A549 (cell line): Measurements from ENCODE around the gene CLEC16A. TPM values are rescaled to one million over a fixed set of nuclear protein-coding genes. Genes with fewer than 3 reads are reported as not detected.

Experiments used
- ATAC-seq, 2 experiments: fragments of 200-7000 bp in 1 of 2; fragments of >200 bp in 1 of 2; cut with Nextera tagmentation in 1 of 2; cut with Tn5 transposase in 1 of 2; 3 replicates each; pipeline versions ENCODE4 v1.8.0 to v1.9.1; 2018 to 2020; ENCODE audit warnings: mild to moderate bottlenecking in 1 of 2, moderate library complexity in 1 of 2
- CTCF ChIA-PET: fragments of 300-600 bp; sonication (Branson Sonifier 250); formaldehyde crosslinking; extraction: SDS; loops from one replicate; lab custom pipeline; 2021; ENCODE audit warnings: antibody characterized with exemption, inconsistent platforms; lab: Yijun Ruan, JAX
- POLR2A ChIA-PET: fragments of 350-600 bp; formaldehyde crosslinking; extraction: SDS; loops from one replicate; lab custom pipeline; 2021; ENCODE audit warnings: antibody characterized with exemption, inconsistent platforms; lab: Yijun Ruan, JAX
- DNase-seq, 2 experiments: peaks; one replicate each; pipeline versions ENCODE4 v3.0.0 to v3.0.0-alpha.2; 2011 to 2016; ENCODE audit warnings: low read depth in 1 of 2, low spot score in 1 of 2
- FAIRE-seq: peaks from 2 replicates; lab custom pipeline; 2011; peaks lifted over from hg19 to GRCh38; lab: Jason Lieb, UNC
- H3K27ac ChIP-seq, 2 experiments: fragments of >200 bp; sonication (Bioruptor Twin); formaldehyde crosslinking; 3 replicates each; pipeline ENCODE4 v1.5.1; 2016 to 2017
- H3K4me1 ChIP-seq: fragments of >200 bp; sonication (Bioruptor Twin); formaldehyde crosslinking; 3 replicates; pipeline ENCODE4 v1.6.1; 2016
- H3K4me2 ChIP-seq: fragments of >200 bp; sonication (Bioruptor Twin); formaldehyde crosslinking; 3 replicates; pipeline ENCODE4 v1.6.1; 2016
- H3K4me3 ChIP-seq: fragments of >200 bp; sonication (Bioruptor Twin); formaldehyde crosslinking; 3 replicates; pipeline ENCODE4 v1.5.1; 2016
- H3K9me3 ChIP-seq: fragments of >200 bp; sonication (Bioruptor Twin); formaldehyde crosslinking; 3 replicates; pipeline ENCODE4 v1.6.1; 2016
- BCL3 ChIP-seq: fragments of >200 bp; sonication (Bioruptor Twin); formaldehyde crosslinking; IDR thresholded peaks from 3 replicates; pipeline ENCODE4 v1.6.1; 2016
- CHD4 ChIP-seq: fragments of 200-600 bp; sonication (generic); IDR thresholded peaks from 2 replicates; pipeline ENCODE4 v1.6.1; 2016; ENCODE audit warnings: antibody characterized with exemption, mild to moderate bottlenecking, borderline replicate concordance
- CTCF ChIP-seq: fragments of >200 bp; sonication (Bioruptor Twin); formaldehyde crosslinking; IDR thresholded peaks from 3 replicates; pipeline ENCODE4 v1.5.1; 2016
- FOSL2 ChIP-seq, 2 experiments: fragments of 450-650 bp in 1 of 2; fragments of >200 bp in 1 of 2; sonication (Bioruptor Twin) in 1 of 2; formaldehyde crosslinking; IDR thresholded peaks; 2 replicates each; pipeline versions ENCODE4 v1.5.0 to v1.6.1; 2016 to 2020; ENCODE audit warnings: mild to moderate bottlenecking in 1 of 2, moderate library complexity in 1 of 2
- HOXA7 ChIP-seq: fragments of 250-450 bp; sonication (Bioruptor Pico); IDR thresholded peaks from 2 replicates; pipeline ENCODE4 v1.5.0; 2020; ENCODE audit warnings: mild to moderate bottlenecking, moderate library complexity
- JUN ChIP-seq, 2 experiments: fragments of >200 bp; sonication (Bioruptor Twin); formaldehyde crosslinking; IDR thresholded peaks; 2 replicates in 1 of 2; 3 replicates in 1 of 2; pipeline ENCODE4 v1.6.1; 2016 to 2017
- JUNB ChIP-seq: fragments of >200 bp; sonication (Bioruptor Twin); formaldehyde crosslinking; IDR thresholded peaks from 2 replicates; pipeline ENCODE4 v1.6.1; 2016
- KDM1A ChIP-seq: fragments of 200-600 bp; sonication (generic); IDR thresholded peaks from 2 replicates; pipeline ENCODE4 v1.6.1; 2016; ENCODE audit warnings: low read depth, mild to moderate bottlenecking
- KDM5A ChIP-seq: fragments of 200-600 bp; sonication (generic); IDR thresholded peaks from 2 replicates; pipeline ENCODE4 v1.6.1; 2016; ENCODE audit warnings: antibody characterized with exemption, mild to moderate bottlenecking
- MAFK ChIP-seq: fragments of 450-650 bp; IDR thresholded peaks from 2 replicates; pipeline ENCODE4 v1.6.1; 2014; ENCODE audit not compliant: partially characterized antibody
- PBX3 ChIP-seq: IDR thresholded peaks from 2 replicates; pipeline ENCODE4 v1.6.1; 2012
- POLR2A ChIP-seq: IDR thresholded peaks from 2 replicates; pipeline ENCODE4 v1.6.1; 2012; ENCODE audit warnings: mild to moderate bottlenecking, low read length
- POLR2AphosphoS2 ChIP-seq: conservative IDR thresholded peaks from 2 replicates; pipeline ENCODE4 v1.6.1; 2012; ENCODE audit warnings: low read length, improper control_type of control experiment, inconsistent platforms
- RCOR1 ChIP-seq: fragments of 150-350 bp; IDR thresholded peaks from 2 replicates; pipeline ENCODE4 v1.6.1; 2014; ENCODE audit warnings: antibody characterized with exemption, low read length, low read depth
- RNF2 ChIP-seq: fragments of 200-600 bp; sonication (generic); IDR thresholded peaks from 2 replicates; pipeline ENCODE4 v1.6.1; 2016; ENCODE audit warnings: low read depth, mild to moderate bottlenecking, antibody characterized with exemption, moderate library complexity, borderline replicate concordance
- TFCP2L1 ChIP-seq: fragments of 250-450 bp; sonication (Bioruptor Pico); IDR thresholded peaks from 2 replicates; pipeline ENCODE4 v1.5.0; 2021; ENCODE audit warnings: mild to moderate bottlenecking
- USF2 ChIP-seq: fragments of 450-650 bp; IDR thresholded peaks from 2 replicates; pipeline ENCODE4 v1.6.1; 2014; ENCODE audit warnings: antibody characterized with exemption
- ZFP36 ChIP-seq: fragments of 450-650 bp; IDR thresholded peaks from 2 replicates; pipeline ENCODE4 v1.6.1; 2014; ENCODE audit warnings: borderline replicate concordance; ENCODE audit not compliant: partially characterized antibody
- WGBS: methylation state at CpG from one replicate; pipeline ENCODE4 v1.1.6; 2017; ENCODE audit errors: missing lambda C conversion rate; 5-methylcytosine and 5-hydroxymethylcytosine counted together
- polyA plus RNA-seq, 4 experiments: library from polyadenylated mRNA; depleted of rRNA in 3 of 4; stranded (reverse); fragments of >200 nt; fragmentation: RNase III in 1 of 4; extraction: RNeasy Plus Mini Kit Qiagen cat#74134 plus additional on column Dnase treatment in 1 of 4; gene quantifications; 2 replicates in 3 of 4; 3 replicates in 1 of 4; pipeline ENCODE4 v1.2.3, GENCODE V29; 2011 to 2017

CLEC16A gene
- polyA plus RNA-seq, 2 of the 4 experiments (the other 2 are of a cell fraction): 8.3 to 10.4 TPM

- no peak overlapping the region for H3K4me2 ChIP-seq
- POLR2A ChIA-PET: no interaction called here
- FAIRE-seq (no peak), ATAC-seq (no peak)
- H3K9me3 ChIP-seq: no peaks in the 10 kb centered on the region
- 90% methylated on average over 12 of the region's 24 CpGs for WGBS
- no peak for TF ChIP-seq KDM1A
- TF ChIP-seq ZFP36: no peak
- no peak for TF ChIP-seq JUNB
- TF ChIP-seq, all 56 proteins: peak for 0
- no peak for DNase-seq
- no peak overlapping the region for H3K4me3 ChIP-seq
- H3K4me1 ChIP-seq: no peaks in the 10 kb centered on the region
- no peak overlapping the region for H3K27ac ChIP-seq
- CTCF ChIA-PET: no interaction called here
Observed at GRCh38 chr16:11178424-11178823, 234.1 kb downstream of the CLEC16A start.

- no peak for ATAC-seq
- H3K27ac ChIP-seq: no peak overlapping the region
- POLR2A ChIA-PET: interaction anchor here (0.5 kb wide), 1 partner anchor 1619 kb away, joined by 7 read pairs; no protein-coding TSS in a partner anchor
- WGBS: 80% methylated on average over 8 of the region's 8 CpGs
- H3K9me3 ChIP-seq: no peaks in the 10 kb centered on the region
- no peak overlapping the region for H3K4me2 ChIP-seq
- no peak overlapping the region for H3K4me3 ChIP-seq
- FAIRE-seq: no peak
- CTCF ChIA-PET: interaction anchor here (1.5 to 1.7 kb wide), 2 partner anchors 11 to 216 kb away, joined by 3 to 5 read pairs; no protein-coding TSS in a partner anchor
- TF ChIP-seq PBX3: no peak
- no peak for TF ChIP-seq POLR2A
- TF ChIP-seq HOXA7 (CRISPR knock-in tag): no peak
- no peak for TF ChIP-seq FOSL2 (IDR thresholded peaks at IDR 0.05)
- no peak for TF ChIP-seq FOSL2 (CRISPR knock-in tag; IDR thresholded peaks at IDR 0.05)
- no peak for TF ChIP-seq CHD4
- no peak for TF ChIP-seq KDM5A
- no peak for TF ChIP-seq RCOR1
- no peak for TF ChIP-seq JUN (IDR thresholded peaks at IDR 0.05)
- no peak for TF ChIP-seq CTCF
- no peak for TF ChIP-seq TFCP2L1 (CRISPR knock-in tag)
- no peak for TF ChIP-seq USF2
- no peak for TF ChIP-seq POLR2AphosphoS2
- no peak for TF ChIP-seq RNF2
- DNase-seq: no peak
- no peaks in the 10 kb centered on the region for H3K4me1 ChIP-seq
Observed at GRCh38 chr16:11179574-11179973, 235.2 kb downstream of the CLEC16A start.

GRCh38 chr16:11180489-11180888 is 236.1 kb downstream of the CLEC16A start:
- no peaks in the 10 kb centered on the region for H3K4me1 ChIP-seq
- ATAC-seq: no peak
- ChIA-PET POLR2A (no interaction called here), CTCF (interaction anchor here (1.5 to 1.7 kb wide), 2 partner anchors 10 to 217 kb away, joined by 3 to 5 read pairs; no protein-coding TSS in a partner anchor)
- FAIRE-seq: no peak
- no peak overlapping the region for H3K4me2 ChIP-seq
- no peak for TF ChIP-seq BCL3
- no peak for TF ChIP-seq MAFK
- no peak overlapping the region for H3K27ac ChIP-seq
- H3K4me3 ChIP-seq: no peak overlapping the region
- DNase-seq: no peak
- 90% methylated on average over 6 of the region's 6 CpGs for WGBS
- H3K9me3 ChIP-seq: no peaks in the 10 kb centered on the region
